ENCODE results near the gene HSD3B1.

DNA sequence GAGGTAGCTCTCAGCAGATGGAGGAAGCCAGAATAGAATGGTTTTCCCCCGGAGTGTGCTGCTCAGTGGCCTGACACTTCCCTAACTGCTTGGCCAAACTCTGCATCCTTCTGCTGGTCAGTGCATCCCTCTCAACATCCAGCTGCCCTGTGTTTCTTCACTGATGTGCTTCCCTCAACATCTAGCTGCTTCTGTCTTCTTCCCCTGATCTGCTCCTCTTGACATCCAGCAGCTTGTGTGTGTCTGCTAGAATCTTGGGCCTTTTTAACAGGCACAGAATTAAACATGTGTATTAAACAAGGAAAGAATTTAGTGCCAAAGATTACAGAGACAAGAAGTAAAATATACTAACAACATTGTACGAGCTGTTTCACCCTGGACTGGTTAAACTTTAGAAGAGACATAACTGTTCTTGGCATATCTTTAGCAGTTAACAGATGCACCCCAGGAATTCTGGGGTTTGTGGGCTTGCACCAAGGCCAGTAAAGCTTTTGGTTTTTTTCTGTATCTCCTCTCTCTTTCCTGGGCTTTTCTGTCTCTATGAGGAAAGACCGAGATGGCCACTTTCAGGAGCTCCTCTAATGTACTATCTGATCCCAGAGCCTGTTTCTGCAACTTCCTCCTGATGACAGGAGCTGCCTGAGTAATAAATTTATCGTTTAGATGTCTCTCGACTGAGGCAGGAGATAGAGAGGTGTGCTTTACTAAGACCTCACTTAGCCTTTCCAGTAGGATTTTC, 34.8 kb upstream of the HSD3B1 start:
- TF ChIP-seq ZNF764 (CRISPR knock-in tag; IDR thresholded peaks at IDR 0.05; ENCODE audit: low read depth): no peak
- TF ChIP-seq FOXA1 (IDR thresholded peaks at IDR 0.05; ENCODE audit: borderline replicate concordance): no peak
- TF ChIP-seq, protein P1, sequence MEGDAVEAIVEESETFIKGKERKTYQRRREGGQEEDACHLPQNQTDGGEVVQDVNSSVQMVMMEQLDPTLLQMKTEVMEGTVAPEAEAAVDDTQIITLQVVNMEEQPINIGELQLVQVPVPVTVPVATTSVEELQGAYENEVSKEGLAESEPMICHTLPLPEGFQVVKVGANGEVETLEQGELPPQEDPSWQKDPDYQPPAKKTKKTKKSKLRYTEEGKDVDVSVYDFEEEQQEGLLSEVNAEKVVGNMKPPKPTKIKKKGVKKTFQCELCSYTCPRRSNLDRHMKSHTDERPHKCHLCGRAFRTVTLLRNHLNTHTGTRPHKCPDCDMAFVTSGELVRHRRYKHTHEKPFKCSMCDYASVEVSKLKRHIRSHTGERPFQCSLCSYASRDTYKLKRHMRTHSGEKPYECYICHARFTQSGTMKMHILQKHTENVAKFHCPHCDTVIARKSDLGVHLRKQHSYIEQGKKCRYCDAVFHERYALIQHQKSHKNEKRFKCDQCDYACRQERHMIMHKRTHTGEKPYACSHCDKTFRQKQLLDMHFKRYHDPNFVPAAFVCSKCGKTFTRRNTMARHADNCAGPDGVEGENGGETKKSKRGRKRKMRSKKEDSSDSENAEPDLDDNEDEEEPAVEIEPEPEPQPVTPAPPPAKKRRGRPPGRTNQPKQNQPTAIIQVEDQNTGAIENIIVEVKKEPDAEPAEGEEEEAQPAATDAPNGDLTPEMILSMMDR (IDR thresholded peaks at IDR 0.05 in 2 of 3, conservative IDR thresholded peaks at IDR 0.05 in 1 of 3; ENCODE audit: insufficient read depth in 2 of 3, low read depth in 1 of 3, low read length in 3 of 3): no peak
- TF ChIP-seq RAD21 (CRISPR knock-in tag; conservative IDR thresholded peaks at IDR 0.05 in 1 of 2, IDR thresholded peaks at IDR 0.05 in 1 of 2): no peak
- TF ChIP-seq NR2C2 (CRISPR knock-in tag; IDR thresholded peaks at IDR 0.05): no peak
- no peak for TF ChIP-seq NR2C2 (tag; IDR thresholded peaks at IDR 0.05)
- TF ChIP-seq RFX5 (IDR thresholded peaks at IDR 0.05; ENCODE audit: low read depth, low read length): no peak
